ENCODE data around the gene CLCN6. TPM values are rescaled to one million over a fixed set of nuclear protein-coding genes. Genes with fewer than 3 reads are reported as not detected.

CLCN6 gene
- total RNA-seq, 1 donor from 2014 or later = 94.3 TPM

DNA sequence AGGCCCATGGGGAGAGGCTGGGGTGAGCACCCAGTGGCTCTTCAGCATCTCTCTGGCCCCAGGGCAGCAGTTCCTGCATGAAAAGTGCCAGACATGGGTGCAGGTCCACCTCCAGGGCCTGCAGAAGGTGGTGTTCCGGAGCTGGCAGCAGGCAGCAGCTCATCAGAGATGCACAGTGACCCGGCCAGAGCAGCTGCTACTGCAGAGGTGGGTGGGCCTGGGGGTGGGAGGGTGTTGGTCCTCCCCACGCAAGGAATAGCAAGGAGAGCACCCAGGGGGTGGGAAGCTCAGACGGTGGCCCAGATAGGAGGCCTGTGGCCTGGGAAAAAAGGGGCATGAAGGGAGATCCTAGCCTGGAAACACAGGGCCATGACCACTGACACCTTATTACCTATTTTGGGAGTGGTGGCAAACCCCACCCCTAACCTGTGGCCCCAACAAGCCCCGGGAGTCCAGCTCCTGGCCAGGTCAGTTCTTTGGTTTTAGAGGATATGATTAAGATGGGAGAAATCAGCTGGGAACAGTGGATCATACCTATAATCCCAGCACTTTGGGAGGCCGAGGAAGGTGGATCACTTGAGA is 23.8 kb upstream of the CLCN6 start:
- TF ChIP-seq, protein P1, sequence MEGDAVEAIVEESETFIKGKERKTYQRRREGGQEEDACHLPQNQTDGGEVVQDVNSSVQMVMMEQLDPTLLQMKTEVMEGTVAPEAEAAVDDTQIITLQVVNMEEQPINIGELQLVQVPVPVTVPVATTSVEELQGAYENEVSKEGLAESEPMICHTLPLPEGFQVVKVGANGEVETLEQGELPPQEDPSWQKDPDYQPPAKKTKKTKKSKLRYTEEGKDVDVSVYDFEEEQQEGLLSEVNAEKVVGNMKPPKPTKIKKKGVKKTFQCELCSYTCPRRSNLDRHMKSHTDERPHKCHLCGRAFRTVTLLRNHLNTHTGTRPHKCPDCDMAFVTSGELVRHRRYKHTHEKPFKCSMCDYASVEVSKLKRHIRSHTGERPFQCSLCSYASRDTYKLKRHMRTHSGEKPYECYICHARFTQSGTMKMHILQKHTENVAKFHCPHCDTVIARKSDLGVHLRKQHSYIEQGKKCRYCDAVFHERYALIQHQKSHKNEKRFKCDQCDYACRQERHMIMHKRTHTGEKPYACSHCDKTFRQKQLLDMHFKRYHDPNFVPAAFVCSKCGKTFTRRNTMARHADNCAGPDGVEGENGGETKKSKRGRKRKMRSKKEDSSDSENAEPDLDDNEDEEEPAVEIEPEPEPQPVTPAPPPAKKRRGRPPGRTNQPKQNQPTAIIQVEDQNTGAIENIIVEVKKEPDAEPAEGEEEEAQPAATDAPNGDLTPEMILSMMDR (IDR thresholded peaks at IDR 0.05; ENCODE audit: partially characterized antibody, unreplicated experiment) = no peak
- H3K27ac Mint-ChIP-seq (ENCODE audit: unreplicated experiment) = no peak overlapping the region

DNA sequence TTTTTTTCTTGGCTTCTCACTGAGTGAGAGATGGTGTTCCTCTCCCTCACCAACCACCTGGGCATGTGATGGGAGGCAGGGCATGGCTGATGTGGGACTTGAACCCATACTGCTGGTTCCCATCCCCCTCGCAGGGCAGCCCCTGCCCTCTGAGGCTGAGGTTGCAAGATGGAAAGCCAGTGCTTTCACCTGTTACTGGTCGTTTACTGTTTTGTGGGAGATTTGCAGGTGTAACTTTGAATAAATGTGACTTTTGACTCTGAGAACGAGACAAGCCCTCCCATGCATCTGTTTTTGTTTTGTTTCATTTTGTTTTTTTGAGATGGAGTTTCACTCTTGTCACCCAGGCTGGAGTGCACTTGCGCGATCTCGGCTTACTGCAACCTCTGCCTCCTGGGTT is 22.4 kb upstream of the CLCN6 start:
- Mint-ChIP-seq H3K4me3 (ENCODE audit: unreplicated experiment) (no peak overlapping the region), H3K27me3 (ENCODE audit: unreplicated experiment) (peaks cover 5% of the 10 kb centered on the region), H3K27ac (ENCODE audit: unreplicated experiment) (no peak overlapping the region), H3K36me3 (ENCODE audit: unreplicated experiment) (no peaks in the 10 kb centered on the region), H3K4me1 (ENCODE audit: low read depth, unreplicated experiment) (peaks cover 4% of the 10 kb centered on the region), H3K9me3 (ENCODE audit: unreplicated experiment) (peaks cover 4% of the 10 kb centered on the region)
- TF ChIP-seq, protein P1 (IDR thresholded peaks at IDR 0.05; ENCODE audit: partially characterized antibody, unreplicated experiment) = no peak
- no peak for DNase-seq

More for the DNA sequence above, 23.8 kb upstream of the CLCN6 start:
- H3K9me3 Mint-ChIP-seq (ENCODE audit: unreplicated experiment) = peaks cover 2% of the 10 kb centered on the region
- H3K4me3 Mint-ChIP-seq (ENCODE audit: unreplicated experiment) = no peak overlapping the region
- H3K27me3 Mint-ChIP-seq (ENCODE audit: unreplicated experiment) = no peaks in the 10 kb centered on the region
- no peaks in the 10 kb centered on the region for H3K36me3 Mint-ChIP-seq (ENCODE audit: unreplicated experiment)
- peaks cover 2% of the 10 kb centered on the region for H3K4me1 Mint-ChIP-seq (ENCODE audit: low read depth, unreplicated experiment)
- no peak for DNase-seq

DNA sequence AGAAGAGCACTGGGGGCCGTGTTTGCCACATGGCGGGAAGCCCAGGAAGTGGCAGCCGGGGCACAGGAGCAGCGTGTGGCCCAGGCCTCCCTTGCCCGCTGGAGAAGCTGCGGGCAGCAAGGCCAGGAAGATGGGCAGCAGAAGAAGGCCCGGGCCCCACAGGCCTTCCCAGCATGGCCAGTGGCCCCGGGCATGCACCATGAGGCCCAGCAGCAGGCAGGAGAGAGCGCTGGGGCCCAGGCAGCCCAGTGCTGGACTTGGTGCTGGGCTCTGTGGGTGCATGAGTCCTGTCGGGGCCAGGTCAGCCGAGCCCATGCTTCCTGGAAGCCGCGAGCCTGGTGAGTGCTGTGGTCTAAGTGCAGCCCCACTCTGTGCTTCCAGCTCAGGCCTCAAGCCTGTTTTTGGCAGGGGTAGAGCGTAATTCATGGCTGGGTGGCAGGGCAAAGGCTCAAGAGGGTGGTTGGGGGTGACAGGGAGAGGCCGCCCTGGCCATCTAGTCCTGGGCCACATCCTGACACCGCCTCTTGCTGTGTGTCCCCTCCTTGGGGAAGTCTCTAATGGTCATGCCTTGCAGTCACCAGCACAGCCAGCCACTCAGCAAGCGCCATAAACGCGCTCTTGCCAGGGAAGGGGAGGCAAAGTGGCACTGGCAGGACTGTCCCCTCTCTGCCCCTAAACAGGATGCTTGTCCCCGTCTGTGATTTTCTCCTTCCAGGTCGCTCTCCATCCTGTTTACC is 21.6 kb upstream of the CLCN6 start:
- peaks cover 5% of the 10 kb centered on the region for H3K27me3 Mint-ChIP-seq (ENCODE audit: unreplicated experiment)
- peaks cover 4% of the 10 kb centered on the region for H3K4me1 Mint-ChIP-seq (ENCODE audit: low read depth, unreplicated experiment)
- no peak overlapping the region for H3K4me3 Mint-ChIP-seq (ENCODE audit: unreplicated experiment)
- no peaks in the 10 kb centered on the region for H3K36me3 Mint-ChIP-seq (ENCODE audit: unreplicated experiment)
- peaks cover 4% of the 10 kb centered on the region for H3K9me3 Mint-ChIP-seq (ENCODE audit: unreplicated experiment)
- DNase-seq = no peak
- H3K27ac Mint-ChIP-seq (ENCODE audit: unreplicated experiment) = no peak overlapping the region
- TF ChIP-seq, protein P1 (IDR thresholded peaks at IDR 0.05; ENCODE audit: partially characterized antibody, unreplicated experiment) = no peak

DNA sequence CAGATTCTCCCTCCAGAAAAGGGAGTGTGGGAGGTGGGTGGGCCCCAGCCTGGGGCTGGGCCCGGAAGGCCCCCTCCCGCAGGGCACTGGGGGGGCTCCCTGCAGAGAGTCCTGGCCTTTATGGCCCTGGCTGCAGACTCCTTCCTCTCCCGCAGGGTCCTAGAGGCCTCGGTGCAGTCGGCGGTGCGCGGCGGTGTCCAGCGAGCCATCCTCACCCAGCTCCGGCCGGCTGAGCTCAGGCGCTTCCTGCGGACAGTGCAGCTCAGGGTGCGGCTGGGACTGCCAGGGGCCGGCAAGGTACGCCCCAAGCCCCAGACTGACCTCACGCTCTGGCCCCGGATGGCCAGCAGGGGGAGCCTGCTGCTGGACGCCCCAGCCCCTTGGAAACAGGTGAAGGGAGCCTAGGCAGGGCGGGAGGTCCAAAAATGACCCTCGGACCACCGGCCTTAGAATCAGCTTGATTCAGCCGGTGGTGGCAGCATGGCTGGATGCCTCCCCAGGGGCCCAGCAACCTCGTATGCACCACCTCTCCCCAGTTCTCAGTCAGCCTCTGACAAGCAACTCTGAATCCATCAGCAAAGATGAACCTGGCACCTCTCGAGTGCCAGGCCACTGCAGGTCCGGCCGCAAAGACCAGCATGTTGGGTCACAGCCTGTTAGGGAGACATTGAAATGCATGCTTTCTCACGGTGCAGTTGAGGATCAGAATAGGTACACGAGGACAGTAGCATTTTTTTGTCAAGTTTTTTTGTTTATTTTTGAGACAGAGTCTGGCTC is 20.8 kb upstream of the CLCN6 start:
- no peaks in the 10 kb centered on the region for H3K36me3 Mint-ChIP-seq (ENCODE audit: unreplicated experiment)
- H3K4me1 Mint-ChIP-seq (ENCODE audit: low read depth, unreplicated experiment) = peaks cover 4% of the 10 kb centered on the region
- TF ChIP-seq, protein P1 (IDR thresholded peaks at IDR 0.05; ENCODE audit: partially characterized antibody, unreplicated experiment) = peak; percentile 88
- H3K27ac Mint-ChIP-seq (ENCODE audit: unreplicated experiment) = peak overlapping the region; percentile 22
- H3K4me3 Mint-ChIP-seq (ENCODE audit: unreplicated experiment) = no peak overlapping the region
- peaks cover 5% of the 10 kb centered on the region for H3K27me3 Mint-ChIP-seq (ENCODE audit: unreplicated experiment)
- H3K9me3 Mint-ChIP-seq (ENCODE audit: unreplicated experiment) = peaks cover 4% of the 10 kb centered on the region
- DNase-seq = peak; percentile 81
